Prostate gland (tissue), 2 donors: Measurements from ENCODE around the gene TOP1.

Experiments
- CTCF ChIP-seq, 4 experiments: fragments of 200-600 bp in 2 of 4; fragments of 450-650 bp in 2 of 4; sonication (generic) in 2 of 4; IDR thresholded peaks; 1 replicate in 3 of 4; 2 replicates in 1 of 4; pipeline ENCODE4 v1.5.1; 2016 to 2019; ENCODE audit warnings: antibody characterized with exemption in 4 of 4, mild to moderate bottlenecking in 2 of 4, moderate library complexity in 2 of 4
- POLR2A ChIP-seq: fragments of 450-650 bp; IDR thresholded peaks from one replicate; pipeline ENCODE4 v1.6.1; 2016; ENCODE audit warnings: antibody characterized with exemption, mild to moderate bottlenecking
- POLR2AphosphoS5 ChIP-seq: sonication (generic); formaldehyde crosslinking; IDR thresholded peaks from one replicate; pipeline ENCODE4 v1.6.1; 2017; ENCODE audit warnings: antibody characterized with exemption

- TF ChIP-seq CTCF (IDR thresholded peaks at IDR 0.05), result no peak
- TF ChIP-seq POLR2A, result no peak
- no peak for TF ChIP-seq POLR2AphosphoS5
These were observed 133.3 kb downstream of the TOP1 start for GRCh38 chr20:41161886-41162285.
